ENCODE measurements around the gene F2RL2.

DNA sequence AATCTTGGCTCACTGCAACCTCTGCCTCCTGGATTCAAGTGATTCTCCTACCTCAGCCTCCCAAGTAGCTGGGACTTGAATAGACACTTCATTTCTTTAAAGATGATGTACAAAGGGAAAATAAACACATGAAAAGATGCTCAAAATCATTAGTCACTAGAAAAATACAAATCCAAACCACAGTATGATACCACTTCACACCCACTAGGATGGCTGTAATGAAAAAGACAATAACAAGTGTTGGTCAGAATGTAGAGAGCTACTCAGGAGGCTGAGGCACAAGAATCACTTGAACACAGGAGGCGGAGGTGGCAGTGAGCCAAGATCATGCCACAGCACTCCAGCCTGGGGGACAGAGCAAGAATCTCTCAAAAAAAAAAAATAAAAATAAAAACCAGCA, 13.0 kb downstream of the F2RL2 start:
- no peak for TF ChIP-seq POLR2A (IDR thresholded peaks at IDR 0.05; ENCODE audit: low read depth, low read length)
- no peak for TF ChIP-seq POLR2AphosphoS5 (IDR thresholded peaks at IDR 0.05; ENCODE audit: low read depth, low read length)
- no peak for TF ChIP-seq TAF1 (IDR thresholded peaks at IDR 0.05; ENCODE audit: low read depth, low read length)
- TF ChIP-seq POU2F2 (IDR thresholded peaks at IDR 0.05; ENCODE audit: low read depth, low read length) = no peak
- TF ChIP-seq SPI1 (IDR thresholded peaks at IDR 0.05; ENCODE audit: low read depth, low read length) = no peak
- TF ChIP-seq PAX5 (IDR thresholded peaks at IDR 0.05; ENCODE audit: insufficient read depth, low read length, severe bottlenecking) = no peak

All from GM12891 (cell line).